GM21447 (cell line): ENCODE data around the gene PYGL.
"Not testable (repeated sequence)": the region's sequence is repeated elsewhere in the genome, so short reads cannot be mapped to it uniquely, and the experiment has no call there.

Source experiments
- ATAC-seq: cut with Tn5 transposase; IDR thresholded peaks from one replicate; pipeline ENCODE4 v1.9.1; 2021; ENCODE audit not compliant: unreplicated experiment

Gene PYGL

GRCh38 chr14:50955373-50956043, 11.2 kb upstream of the PYGL start:
- no peak for ATAC-seq

DNA sequence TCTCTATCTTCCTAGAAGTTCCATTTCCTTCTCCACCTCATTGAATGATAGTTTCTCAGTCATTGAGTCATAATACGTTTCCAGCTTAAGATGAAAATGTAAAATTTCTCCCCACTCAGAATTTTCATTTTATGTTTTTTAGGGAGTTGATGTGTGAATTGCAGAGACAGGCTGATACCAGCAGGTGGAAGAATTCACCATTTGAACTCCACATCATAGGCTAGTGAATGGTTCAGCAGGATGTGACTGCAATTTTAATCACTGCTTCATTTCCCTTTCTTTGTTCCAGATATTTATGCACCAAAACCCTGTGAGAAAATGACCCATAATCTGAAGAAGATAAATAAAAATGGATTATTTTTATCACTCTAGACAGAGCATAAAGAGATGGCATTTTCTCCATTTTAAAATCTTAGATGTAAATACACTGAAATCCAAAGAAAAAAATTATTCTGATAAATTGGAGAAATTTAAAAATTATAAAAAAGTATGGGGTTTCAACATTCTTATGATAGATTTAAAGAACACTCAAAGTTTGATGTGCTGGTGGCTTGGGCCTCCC, 10.6 kb upstream of the PYGL start:
- ATAC-seq = no peak

GRCh38 chr14:50953502-50953901, 9.2 kb upstream of the PYGL start:
- no peak for ATAC-seq

DNA sequence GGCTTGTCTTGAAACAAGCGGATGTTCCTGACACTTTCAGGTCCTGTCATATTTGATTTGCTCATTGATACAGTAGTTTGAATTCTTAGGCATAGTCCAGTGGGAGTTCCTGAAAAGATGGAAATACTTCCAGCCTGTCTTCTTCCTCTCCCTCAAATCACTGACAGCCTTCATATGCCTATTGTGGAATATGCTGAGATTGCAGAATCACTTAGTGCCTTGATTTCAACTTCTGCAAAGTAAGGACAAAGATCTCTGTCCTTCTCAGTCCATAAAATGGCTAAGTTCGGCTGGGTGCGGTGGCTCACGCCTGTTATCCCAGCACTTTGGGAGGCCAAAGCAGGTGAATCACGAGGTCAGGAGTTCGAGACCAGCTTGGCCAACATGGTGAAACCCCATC, 6.7 kb upstream of the PYGL start:
- ATAC-seq = no peak

DNA sequence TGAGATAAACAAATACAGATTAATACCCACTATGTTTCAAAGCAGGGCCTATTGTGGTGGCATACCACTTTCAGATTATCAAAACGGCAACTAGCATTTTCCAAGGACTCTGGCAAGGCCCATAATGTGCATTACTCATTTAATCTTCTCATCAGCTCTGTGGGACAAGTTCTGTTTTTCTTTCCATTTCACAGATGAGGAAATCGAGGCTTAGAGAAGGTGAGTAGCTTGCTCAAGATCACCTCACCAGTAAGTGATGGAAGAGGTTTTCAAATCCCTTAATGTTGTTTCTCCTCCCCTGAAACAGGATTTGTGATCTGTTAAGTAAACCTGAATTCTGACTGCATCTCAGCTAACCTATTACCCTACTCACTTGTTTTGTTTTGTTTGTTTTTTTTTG, 3.9 kb upstream of the PYGL start:
- ATAC-seq = no peak

DNA sequence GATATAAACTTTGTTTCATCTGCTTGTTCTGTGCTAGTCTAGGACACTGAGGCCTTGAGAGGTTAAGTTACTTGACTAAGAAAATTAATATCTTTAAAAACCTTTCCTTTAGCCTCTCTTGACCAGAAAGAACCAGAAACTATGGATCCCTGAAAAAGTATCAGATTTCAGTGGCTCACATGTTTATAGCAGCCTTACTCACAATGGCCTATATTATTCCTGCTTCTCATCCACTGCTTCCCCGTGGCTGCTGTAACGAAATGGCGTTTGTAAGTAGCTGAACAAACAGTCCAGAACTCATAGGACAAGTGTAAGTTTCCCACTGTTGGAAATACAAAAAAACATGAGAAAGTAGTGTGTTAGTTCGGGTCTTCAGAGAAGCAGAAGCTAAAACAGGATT, 3.2 kb upstream of the PYGL start:
- ATAC-seq = no peak

GRCh38 chr14:50946234-50946935, 2.1 kb upstream of the PYGL start:
- ATAC-seq = no peak

GRCh38 chr14:50944647-50945413, 547 bp upstream of the PYGL start:
- peak; percentile 44 for ATAC-seq

DNA sequence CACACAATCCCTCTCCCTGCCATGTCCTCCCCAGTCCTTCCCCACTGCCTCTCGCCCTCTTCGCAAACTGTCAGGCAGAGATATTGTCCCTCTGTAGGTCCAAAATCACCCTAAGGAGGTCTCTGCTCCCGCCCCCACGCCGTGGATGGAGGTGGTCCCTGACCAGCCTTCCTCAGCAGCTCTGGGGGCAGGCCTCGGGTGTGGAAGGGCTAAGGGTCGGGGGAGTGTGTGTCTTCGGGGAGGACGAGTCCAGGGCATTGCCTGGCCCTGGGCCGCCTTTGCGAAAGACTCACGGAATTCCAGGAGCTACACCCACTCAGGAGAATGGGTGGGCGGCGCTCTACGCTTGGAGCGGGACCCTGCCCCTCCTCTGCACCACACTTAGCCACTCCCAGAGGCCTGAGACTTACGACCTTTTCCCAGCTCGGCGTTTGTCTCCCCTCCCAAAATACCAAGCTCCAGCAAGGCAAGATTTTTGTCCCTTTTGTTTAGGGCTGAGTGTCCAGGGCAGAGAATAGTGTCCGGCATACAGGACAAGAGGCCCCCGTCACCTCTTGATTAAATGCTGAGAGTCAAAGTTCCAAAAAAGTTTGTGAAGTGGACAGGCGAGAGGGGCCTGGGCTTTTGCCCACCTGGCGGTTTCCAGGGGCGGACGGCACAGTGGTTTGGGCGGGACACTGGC, 881 bp downstream of the PYGL start:
- no peak for ATAC-seq

GRCh38 chr14:50941638-50942037, 2.6 kb downstream of the PYGL start:
- ATAC-seq = not testable (repeated sequence)

DNA sequence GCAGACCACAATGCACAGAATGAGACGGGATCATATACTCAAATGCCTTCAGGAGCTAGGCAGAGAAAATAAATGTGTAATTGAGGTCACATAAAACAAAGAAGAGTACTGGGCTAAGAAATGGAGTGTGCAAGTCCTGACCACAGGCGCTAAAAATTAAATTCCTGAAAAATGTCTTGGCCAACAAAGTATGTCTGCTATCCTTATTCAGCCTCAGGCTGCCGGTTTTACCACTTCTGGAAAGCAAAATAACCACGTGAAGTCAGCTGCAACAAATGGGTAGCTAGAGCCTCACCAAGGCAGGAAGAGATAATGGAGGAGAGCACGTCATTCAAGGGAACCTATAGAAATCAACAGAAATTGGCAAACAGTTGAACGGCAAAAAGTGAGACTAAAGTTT, 3.1 kb downstream of the PYGL start:
- no peak for ATAC-seq

GRCh38 chr14:50937800-50938199, 6.5 kb downstream of the PYGL start:
- ATAC-seq = no peak

GRCh38 chr14:50937325-50937724, 7.0 kb downstream of the PYGL start:
- no peak for ATAC-seq

DNA sequence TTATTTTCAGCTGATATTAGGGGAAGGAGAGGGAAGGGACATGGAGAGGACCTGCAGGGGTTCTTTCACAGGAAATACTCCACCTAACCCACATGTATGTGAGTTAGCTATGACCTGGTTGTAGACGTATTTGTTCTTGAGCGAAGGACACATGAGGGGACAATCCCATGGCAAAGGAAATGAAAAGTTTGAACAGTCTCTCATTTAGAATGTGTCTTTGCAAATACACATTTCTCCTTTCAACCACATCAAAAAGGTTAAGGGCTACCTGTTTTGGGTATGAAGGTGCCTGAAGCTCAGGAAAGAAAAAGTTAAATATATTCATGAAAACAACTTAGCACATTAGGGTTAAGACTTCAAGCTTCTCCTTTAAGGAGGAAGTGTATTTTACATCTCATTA, 7.4 kb downstream of the PYGL start:
- no peak for ATAC-seq

GRCh38 chr14:50936016-50936340, 8.3 kb downstream of the PYGL start:
- no peak for ATAC-seq

DNA sequence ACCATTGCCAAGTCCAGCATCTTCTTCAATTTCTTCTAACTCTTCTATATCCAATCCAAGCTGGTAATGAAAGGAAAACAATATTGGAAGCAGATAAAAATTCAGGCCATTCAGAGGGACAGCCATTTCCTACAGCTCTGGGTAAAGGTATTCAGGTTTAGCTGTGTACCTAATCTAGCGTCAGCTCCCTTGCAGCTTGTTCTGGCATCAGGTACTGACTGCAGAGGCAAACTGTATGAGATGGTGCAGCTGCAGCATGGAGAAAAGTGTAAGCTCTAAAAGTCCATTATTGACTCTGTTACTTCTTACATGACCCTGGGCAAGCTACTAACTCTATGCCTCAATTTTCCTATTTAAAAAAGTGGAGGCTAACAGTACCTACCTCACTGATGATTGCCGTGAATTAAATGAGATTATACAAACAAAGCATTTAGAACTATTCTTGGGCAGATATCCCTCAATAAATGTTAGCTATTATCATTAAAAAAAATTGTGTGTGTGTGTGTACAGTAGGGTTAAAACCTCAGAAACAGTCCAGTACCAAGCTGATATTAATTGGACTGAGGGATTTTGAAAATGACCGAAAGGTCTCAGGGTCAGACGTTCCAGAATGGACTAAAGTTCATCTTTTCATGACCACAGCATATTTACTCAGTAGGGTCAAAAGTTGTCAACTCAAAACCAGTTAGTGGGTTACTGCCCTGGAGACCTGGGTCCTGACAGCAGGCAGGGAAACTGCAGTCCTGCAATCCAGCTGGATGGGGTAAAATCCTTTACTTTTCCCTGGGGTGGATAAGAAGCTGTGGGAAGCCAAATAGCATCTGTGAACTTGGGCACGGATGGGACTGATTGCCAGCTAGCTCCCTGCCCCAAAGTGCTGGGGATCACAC, 8.9 kb downstream of the PYGL start:
- no peak for ATAC-seq

- ATAC-seq = no peak
These were observed 11.4 kb downstream of the PYGL start for GRCh38 chr14:50932592-50933495.

- no peak for ATAC-seq
These were observed 12.1 kb downstream of the PYGL start for GRCh38 chr14:50932156-50932555.

- no peak for ATAC-seq
These were observed 12.7 kb downstream of the PYGL start for GRCh38 chr14:50931559-50931958.
